ENCODE results near the gene ROCK1. TPM values are rescaled to one million over a fixed set of nuclear protein-coding genes. Genes with fewer than 3 reads are reported as not detected.
"Not testable (repeated sequence)": the region's sequence is repeated elsewhere in the genome, so short reads cannot be mapped to it uniquely, and the experiment has no call there.

ROCK1 gene
- total RNA-seq, 1 donor from 2014 or later, result 48.0 TPM

DNA sequence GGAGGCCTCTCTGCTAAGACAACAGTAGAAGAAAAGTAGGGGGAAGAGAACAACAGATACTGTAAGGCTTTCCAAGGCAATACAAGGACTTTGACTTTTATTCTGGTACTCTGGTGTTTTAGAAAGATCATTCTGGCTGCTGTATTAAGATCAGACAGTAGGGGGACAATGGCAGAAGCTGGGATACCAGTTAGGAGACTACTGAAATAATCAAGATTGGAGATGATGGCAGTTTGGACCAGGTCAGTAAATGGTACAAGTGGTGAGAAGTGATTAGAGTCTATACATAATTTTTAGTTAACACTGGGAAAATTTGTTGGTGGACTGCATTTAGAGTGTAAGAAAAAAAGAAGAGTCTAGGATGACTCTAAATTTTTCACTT, 139.7 kb downstream of the ROCK1 start:
- no peak overlapping the region for H3K4me3 Mint-ChIP-seq
- peaks cover 35% of the 10 kb centered on the region for H3K36me3 Mint-ChIP-seq
- no peak for DNase-seq (ENCODE audit: low spot score in 2 of 2, unreplicated experiment in 2 of 2)
- H3K4me1 Mint-ChIP-seq, result no peaks in the 10 kb centered on the region
- TF ChIP-seq, protein P1, sequence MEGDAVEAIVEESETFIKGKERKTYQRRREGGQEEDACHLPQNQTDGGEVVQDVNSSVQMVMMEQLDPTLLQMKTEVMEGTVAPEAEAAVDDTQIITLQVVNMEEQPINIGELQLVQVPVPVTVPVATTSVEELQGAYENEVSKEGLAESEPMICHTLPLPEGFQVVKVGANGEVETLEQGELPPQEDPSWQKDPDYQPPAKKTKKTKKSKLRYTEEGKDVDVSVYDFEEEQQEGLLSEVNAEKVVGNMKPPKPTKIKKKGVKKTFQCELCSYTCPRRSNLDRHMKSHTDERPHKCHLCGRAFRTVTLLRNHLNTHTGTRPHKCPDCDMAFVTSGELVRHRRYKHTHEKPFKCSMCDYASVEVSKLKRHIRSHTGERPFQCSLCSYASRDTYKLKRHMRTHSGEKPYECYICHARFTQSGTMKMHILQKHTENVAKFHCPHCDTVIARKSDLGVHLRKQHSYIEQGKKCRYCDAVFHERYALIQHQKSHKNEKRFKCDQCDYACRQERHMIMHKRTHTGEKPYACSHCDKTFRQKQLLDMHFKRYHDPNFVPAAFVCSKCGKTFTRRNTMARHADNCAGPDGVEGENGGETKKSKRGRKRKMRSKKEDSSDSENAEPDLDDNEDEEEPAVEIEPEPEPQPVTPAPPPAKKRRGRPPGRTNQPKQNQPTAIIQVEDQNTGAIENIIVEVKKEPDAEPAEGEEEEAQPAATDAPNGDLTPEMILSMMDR (IDR thresholded peaks at IDR 0.05; ENCODE audit: unreplicated experiment), result peak; percentile 43
- H3K27ac Mint-ChIP-seq, result no peak overlapping the region
- H3K9me3 Mint-ChIP-seq, result peaks cover 3% of the 10 kb centered on the region
- no peaks in the 10 kb centered on the region for H3K27me3 Mint-ChIP-seq (ENCODE audit: low read depth)

DNA sequence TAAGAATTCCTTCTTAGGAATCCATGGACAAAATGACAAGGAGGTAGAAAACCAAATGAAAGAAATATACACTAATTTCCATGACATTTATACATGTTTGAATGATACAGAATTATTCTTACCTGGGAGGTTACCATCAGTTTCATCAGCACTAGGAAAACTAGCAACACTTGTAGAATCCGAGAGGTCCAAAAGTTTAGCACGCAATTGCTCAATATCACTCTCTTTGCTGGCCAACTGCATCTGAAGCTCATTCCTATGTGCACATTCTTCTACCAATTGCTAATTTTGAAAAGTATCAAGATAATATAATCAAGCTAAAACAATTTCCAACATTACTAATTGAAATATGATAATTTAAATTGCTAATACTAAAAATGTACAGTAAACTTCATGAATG, 144.8 kb downstream of the ROCK1 start:
- DNase-seq (ENCODE audit: low spot score in 2 of 2, unreplicated experiment in 2 of 2), result no peak
- Mint-ChIP-seq H3K9me3 (no peaks in the 10 kb centered on the region), H3K4me1 (no peaks in the 10 kb centered on the region), H3K36me3 (peaks cover 12% of the 10 kb centered on the region), H3K27me3 (ENCODE audit: low read depth) (no peaks in the 10 kb centered on the region), H3K27ac (no peak overlapping the region), H3K4me3 (no peak overlapping the region)
- TF ChIP-seq, protein P1 (IDR thresholded peaks at IDR 0.05; ENCODE audit: unreplicated experiment), result no peak

DNA sequence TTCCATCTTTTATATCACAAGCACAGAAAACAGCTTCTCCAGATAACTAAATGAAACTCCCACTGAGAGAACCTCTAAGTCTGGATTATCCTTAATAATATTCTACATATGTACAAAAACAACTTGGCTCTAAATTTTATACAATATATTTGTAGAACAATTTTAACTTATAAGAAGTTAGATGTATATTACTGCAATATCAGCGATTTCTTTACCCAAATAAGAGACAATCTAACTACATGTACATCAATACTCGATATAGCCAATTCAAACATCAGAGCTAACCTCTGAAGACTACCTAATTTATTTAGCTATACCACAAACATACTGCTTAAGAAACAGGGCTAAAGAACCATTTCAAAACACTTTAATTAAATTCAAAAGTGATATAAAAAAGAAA, 148.6 kb downstream of the ROCK1 start:
- DNase-seq (ENCODE audit: low spot score in 2 of 2, unreplicated experiment in 2 of 2), result no peak
- TF ChIP-seq, protein P1 (IDR thresholded peaks at IDR 0.05; ENCODE audit: unreplicated experiment), result no peak
- Mint-ChIP-seq H3K9me3 (no peaks in the 10 kb centered on the region), H3K4me3 (no peak overlapping the region), H3K36me3 (peaks cover 19% of the 10 kb centered on the region), H3K27me3 (ENCODE audit: low read depth) (no peaks in the 10 kb centered on the region), H3K4me1 (no peaks in the 10 kb centered on the region), H3K27ac (no peak overlapping the region)

DNA sequence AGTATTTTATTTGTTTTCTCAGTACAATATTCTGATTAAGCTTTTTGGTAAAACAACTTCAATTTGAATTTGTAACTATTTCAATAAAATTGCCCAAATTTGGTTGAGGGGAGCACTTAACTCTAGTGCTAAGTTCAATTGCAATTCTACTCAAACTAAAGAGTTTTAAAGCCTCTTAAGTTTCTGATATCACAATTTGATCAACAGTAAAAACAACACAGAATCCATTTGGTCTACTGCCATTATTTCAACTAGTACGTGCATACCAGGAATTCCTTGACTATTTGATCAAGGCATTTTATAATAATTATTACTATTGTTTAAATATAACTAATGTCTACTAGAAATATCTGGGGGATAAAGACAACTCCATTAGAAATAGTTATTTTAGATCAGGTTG, 150.9 kb downstream of the ROCK1 start:
- no peak overlapping the region for H3K4me3 Mint-ChIP-seq
- no peaks in the 10 kb centered on the region for H3K4me1 Mint-ChIP-seq
- H3K27ac Mint-ChIP-seq, result no peak overlapping the region
- H3K27me3 Mint-ChIP-seq (ENCODE audit: low read depth), result no peaks in the 10 kb centered on the region
- peaks cover 23% of the 10 kb centered on the region for H3K36me3 Mint-ChIP-seq
- no peak for DNase-seq (ENCODE audit: low spot score in 2 of 2, unreplicated experiment in 2 of 2)
- peaks cover 3% of the 10 kb centered on the region for H3K9me3 Mint-ChIP-seq
- TF ChIP-seq, protein P1 (IDR thresholded peaks at IDR 0.05; ENCODE audit: unreplicated experiment), result no peak

DNA sequence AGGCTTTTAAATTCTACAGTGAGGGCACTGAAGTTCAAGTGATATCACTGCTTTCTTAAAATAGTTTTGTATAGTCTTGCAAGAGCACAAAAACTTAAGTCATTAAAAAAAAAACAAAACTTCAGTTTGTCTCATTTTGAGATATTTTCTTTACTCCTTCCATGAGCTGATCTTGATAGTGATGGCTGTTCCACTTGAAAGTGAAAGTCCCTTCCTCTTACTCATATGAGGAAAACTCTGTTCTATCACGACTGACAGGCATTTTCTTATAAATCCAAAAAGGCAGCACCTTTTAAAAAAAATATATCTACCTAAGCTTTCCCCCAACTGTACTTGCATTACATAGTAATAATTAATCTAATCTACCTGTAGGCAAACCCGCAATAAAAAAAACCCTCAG, 160.8 kb downstream of the ROCK1 start:
- H3K4me1 Mint-ChIP-seq; H3K9me3 Mint-ChIP-seq; H3K36me3 Mint-ChIP-seq; H3K27me3 Mint-ChIP-seq (ENCODE audit: low read depth); DNase-seq (ENCODE audit: low spot score in 2 of 2, unreplicated experiment in 2 of 2); H3K4me3 Mint-ChIP-seq; H3K27ac Mint-ChIP-seq: not testable (repeated sequence)

Other genes starting within 250 kb of the ROCK1 start
- gene GREB1L, start 130.4 kb upstream of the ROCK1 start, total RNA-seq, result 23.0 to 25.5 TPM (median 25.3 TPM) in 3 replicates

All from mesothelial cell of epicardium (in vitro differentiated cells).